HG03460 (cell line): ENCODE measurements around the gene DYNLT2B.
A peak's percentile ranks its signal among the peaks of the same experiment; 100 is the strongest.
"Not testable (repeated sequence)": the region's sequence is repeated elsewhere in the genome, so short reads cannot be mapped to it uniquely, and the experiment has no call there.

Experiments used
- ATAC-seq: cut with Tn5 transposase; IDR thresholded peaks from one replicate; pipeline ENCODE4 v1.9.1; 2021; ENCODE audit not compliant: unreplicated experiment

DYNLT2B gene

GRCh38 chr3:196327405-196327804 lies 9.4 kb upstream of the DYNLT2B start:
- ATAC-seq: no peak

DNA sequence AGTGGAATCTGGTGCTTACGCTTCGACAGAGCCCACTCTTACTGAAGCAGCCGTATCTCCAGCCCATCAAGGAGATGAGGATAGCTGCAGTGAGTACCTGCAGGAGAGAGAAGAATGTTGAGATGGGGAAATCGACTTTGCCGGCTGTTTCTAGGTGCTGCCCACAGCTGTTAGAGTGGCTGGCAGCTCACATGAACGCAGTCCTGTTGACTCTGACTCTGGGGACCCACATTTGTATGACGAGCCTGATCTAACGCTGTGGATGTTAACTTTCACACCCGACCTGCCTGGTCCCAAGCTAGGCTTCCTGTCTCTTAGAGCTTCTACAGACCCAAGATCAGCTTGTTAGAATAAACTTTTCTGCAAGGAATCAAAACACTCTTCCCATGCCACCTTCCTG lies 8.9 kb upstream of the DYNLT2B start:
- no peak for ATAC-seq

GRCh38 chr3:196323691-196324090 lies 5.7 kb upstream of the DYNLT2B start:
- ATAC-seq: no peak

DNA sequence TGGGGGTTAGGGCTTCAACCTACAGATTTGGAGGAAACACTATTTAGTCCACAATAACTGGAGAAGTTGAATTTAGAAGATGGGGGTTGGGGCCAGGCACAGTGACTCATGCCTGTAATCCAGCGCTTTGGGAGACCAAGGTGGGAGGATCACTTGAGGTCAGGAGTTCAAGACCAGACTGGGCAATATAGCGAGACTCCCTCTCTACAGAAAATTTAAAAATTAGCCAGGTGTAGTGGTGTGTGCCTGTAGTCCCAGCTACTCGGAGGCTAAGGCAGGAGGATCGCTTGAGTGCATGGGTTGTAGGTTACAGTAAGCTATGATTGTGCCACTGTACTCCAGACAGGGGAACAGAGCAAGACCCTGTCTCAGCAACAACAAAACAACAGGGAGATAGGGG lies 5.0 kb upstream of the DYNLT2B start:
- ATAC-seq: no peak

DNA sequence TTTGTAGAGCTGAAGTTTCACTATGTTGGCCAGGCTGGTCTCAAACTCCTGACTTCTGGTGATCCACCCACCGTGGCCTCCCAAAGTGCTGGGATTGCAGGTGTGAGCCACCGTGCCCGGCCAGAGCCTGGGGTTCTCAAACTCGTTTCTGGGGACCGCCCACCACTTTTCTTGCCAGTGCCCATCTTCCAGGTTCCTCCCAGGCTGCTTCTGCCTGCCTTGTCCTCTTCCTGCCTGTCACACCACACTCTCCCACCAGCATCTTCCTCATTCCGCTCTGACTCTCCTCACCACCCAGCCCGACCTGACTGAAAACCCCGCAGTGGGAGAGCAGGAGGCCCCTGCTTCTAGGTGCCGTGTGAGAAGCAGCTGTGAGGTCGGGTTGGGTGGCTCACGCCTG lies 3.1 kb upstream of the DYNLT2B start:
- ATAC-seq: no peak

GRCh38 chr3:196320137-196320536 lies 2.1 kb upstream of the DYNLT2B start:
- no peak for ATAC-seq

- ATAC-seq: not testable (repeated sequence)
These were observed 997 bp downstream of the DYNLT2B start for GRCh38 chr3:196316799-196317686.

DNA sequence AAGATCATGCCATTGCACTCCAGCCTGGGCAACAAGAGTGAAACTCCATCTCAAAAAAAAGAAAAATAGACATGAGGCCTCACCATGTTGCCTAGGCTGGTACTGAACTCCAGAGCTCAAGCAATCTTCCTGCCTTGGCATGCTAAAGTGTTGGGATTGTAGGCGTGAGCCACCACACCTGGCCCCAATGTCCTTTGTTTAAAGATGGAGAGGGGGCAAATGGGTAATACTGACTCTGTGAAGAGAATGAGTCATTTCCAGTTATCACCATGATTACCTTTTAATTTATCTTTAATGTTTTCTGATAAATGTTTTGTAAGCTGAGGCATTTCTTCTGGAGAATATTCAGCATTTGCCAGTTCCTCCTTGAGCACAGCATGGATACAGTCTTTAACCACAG lies 2.2 kb downstream of the DYNLT2B start:
- ATAC-seq: no peak

- ATAC-seq: no peak
These were observed 3.4 kb downstream of the DYNLT2B start for GRCh38 chr3:196314597-196314996.

DNA sequence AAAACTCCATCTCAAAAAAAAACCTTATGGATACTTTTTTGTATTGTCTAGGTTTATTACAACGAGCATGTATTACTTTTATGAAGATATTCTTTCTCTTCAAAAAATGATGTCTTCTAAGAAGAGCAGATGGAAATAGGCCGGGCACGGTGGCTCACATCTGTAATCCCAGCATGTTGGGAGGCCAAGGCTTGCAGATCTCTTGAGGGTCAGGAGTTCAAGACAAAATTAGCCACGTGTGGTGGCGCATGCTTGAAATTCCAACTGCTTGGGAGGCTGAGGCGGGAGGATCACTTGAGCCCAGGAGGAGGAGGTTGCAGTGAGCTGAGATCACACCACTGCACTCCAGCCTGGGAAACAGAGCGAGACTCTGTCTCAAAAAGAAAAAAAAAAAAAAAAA lies 4.0 kb downstream of the DYNLT2B start:
- ATAC-seq: not testable (repeated sequence)

DNA sequence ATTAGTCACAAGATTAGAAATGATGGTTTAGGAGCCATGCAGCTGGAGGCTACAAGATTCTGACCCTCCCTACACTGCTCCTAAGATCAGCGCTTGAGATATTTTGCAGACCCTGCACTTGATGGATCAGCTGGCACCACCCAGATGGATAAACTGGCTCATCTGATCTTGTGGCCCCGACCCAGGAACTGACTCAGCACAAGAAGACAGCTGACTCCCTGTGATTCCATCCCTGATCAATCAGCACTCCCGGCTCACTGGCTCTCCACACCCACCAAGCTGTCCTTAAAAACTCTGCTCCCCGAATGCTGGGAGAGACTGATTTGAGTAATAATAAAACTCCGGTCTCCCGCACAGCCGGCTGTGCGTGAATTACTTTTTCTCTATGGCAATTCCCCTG lies 15.1 kb downstream of the DYNLT2B start:
- ATAC-seq: not testable (repeated sequence)

DNA sequence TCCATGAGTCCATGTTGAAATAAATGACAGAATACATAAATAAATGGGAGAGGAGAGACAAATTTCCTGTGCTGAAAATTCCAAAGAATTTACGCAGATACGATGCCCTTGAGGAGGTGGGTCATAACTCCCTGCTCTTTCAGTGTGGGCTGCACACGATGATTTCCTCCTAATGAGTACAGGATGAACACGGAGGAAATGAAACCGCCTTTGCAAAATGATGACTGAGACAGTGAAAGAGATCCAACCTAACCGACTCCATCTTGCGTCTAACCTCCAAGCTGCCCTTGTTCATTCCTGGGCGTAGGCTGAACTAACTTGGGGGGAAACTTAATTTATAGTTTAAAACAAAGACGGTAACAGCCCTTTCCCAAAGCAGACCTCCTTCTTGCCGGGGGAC lies 15.5 kb downstream of the DYNLT2B start:
- ATAC-seq: not testable (repeated sequence)

- ATAC-seq: no peak
These were observed 19.5 kb downstream of the DYNLT2B start for GRCh38 chr3:196298521-196298920.

DNA sequence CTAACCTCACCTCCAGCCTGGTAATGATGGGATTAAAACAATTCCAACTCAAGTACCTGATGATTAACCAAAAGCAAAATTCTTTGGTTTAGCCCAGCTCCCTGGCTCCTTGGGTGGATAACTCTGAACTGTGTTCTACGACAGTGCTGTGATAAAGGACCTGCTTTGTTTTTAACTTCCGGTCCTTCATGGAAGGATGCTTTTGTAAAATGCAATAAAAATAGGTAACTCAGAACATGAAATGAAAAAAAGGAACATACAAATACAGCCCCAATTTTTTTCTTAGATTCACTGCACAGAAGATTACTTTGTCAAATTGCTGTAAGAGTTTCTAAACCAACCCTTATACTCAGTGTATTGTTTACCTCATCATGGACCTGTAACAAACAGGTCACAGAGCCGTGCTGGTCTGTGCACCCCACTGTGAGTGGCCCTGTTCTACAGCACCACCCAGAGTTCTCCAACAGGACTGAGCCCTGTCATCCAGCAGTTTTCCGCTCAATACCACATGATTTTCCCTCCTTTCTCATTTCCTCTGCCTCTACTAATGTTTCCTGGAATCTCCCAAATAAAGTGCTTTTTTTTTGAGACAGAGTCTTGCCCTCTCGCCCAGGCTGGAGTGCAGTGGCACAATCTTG lies 25.6 kb downstream of the DYNLT2B start:
- ATAC-seq: no peak

- no peak for ATAC-seq
These were observed 29.9 kb downstream of the DYNLT2B start for GRCh38 chr3:196288141-196288460.

- ATAC-seq: peak; percentile 85
These were observed 30.4 kb downstream of the DYNLT2B start, which contains the start of gene PCYT1A for GRCh38 chr3:196287440-196288140. Gene PCYT1A (minus strand): TSS chr3:196287726. CDS start chr3:196270531, 17,195 bp downstream.

GRCh38 chr3:196287090-196287439 lies 31.0 kb downstream of the DYNLT2B start:
- peak; percentile 26 for ATAC-seq

DNA sequence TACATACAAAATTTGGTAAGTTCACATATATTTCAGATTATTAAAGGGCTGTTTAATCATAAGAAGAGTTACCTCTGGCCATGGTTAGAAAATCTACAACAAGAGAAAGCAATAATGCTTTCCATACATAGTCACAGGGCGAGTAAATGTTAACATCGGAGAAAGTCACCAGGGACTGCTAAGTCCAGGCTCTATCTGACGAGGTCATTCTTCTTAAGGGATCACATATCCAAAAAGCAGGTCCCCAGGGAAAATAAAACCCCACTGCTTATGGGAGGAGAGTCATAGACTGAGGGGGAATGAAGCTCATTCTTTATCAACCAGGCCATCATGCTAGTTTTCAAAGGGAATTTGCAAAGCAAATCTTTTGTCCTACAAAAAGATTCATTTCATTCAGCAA lies 33.6 kb downstream of the DYNLT2B start:
- no peak for ATAC-seq

GRCh38 chr3:196281962-196282361 lies 36.1 kb downstream of the DYNLT2B start:
- ATAC-seq: no peak

- ATAC-seq: no peak
These were observed 37.2 kb downstream of the DYNLT2B start for GRCh38 chr3:196280689-196281440.

GRCh38 chr3:196275126-196275525 lies 42.9 kb downstream of the DYNLT2B start:
- no peak for ATAC-seq
